GM21526 (cell line): ENCODE measurements around the gene CACNA1A.
"Not testable (repeated sequence)": the region's sequence is repeated elsewhere in the genome, so short reads cannot be mapped to it uniquely, and the experiment has no call there.

Experiments used
- ATAC-seq: cut with Tn5 transposase; IDR thresholded peaks from one replicate; pipeline ENCODE4 v1.9.1; 2021; ENCODE audit warnings: moderate library complexity; ENCODE audit not compliant: unreplicated experiment, low FRiP score

Gene CACNA1A

GRCh38 chr19:13209484-13210338 lies 296.6 kb downstream of the CACNA1A start:
- no peak for ATAC-seq

DNA sequence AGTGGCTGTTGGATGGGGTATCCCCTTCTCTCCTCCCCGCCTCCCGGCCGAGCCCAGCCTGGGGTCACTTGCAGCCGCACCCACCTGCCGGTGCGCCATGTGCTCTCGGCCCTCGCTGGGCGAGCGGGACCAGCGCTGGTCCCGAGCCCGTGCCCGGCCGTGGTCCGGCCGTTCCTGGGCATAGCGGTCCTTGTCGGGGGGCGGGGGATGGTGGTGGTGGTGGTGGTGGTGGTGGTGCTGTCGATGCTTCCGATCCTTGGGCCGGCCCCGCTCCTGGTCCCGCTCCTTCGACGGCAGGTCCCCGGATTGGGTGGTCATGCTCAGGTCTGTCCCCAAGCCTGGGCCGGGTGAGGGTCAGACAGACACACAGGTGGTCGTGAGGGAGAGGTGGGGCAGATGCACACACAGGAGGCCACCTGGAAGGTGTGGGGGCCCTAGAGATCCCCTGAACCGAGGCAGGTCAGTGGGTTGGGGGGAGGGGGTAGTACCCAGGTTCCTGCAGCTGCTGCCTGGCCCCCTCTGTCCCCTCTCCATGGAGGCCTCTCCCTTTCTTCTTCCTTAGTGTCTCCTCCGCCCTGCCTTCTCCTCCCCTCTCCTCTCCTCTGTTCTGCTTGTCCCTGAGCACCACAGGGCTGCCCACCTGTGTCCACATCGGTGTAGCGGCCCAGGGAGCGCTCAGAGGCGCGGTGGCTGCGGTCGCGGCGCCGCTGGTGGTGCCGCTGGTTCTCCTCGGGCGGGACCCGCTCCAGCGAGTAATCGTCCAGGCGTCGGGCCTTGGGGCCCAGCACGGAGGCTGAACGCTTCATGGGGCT lies 297.4 kb downstream of the CACNA1A start:
- no peak for ATAC-seq

DNA sequence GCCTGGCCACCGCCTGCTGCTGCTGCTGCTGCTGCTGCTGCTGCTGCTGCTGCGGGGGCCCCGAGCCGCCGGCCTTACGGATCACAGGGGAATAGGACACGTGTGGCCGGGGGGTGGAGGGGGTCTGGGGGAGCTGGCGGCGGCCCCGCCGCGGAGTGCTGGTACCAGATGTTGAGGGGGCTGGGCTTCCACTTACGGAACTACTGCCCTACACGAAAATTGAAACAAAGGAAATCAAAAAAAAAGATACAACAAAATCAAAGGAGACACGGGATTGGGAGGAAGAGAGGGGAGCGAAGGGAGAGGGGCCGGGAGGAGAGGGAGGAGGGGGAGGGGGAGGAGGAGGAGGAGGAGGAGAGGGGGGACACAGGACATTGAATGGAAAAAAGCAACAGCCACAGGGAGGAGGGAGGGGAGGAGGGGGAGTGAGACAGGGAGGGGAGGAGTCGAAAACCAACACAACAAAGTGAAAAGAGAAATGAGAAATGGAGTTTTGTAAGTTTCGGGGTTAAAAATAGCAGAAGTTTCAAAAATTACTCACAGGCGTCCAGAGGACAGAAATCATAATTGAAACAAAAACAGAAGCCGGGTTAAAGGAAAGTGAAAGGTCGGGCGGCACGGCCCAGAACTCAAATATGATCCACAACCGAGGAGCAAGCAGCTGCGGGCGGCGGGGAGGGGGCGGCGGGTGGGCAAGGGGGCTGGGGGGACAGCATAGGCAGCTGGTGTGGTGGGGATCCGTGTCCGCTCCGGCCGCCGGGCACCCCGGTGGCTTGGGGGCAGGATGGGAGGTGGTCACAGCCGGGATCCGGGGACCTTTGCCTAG lies 298.2 kb downstream of the CACNA1A start:
- peak; percentile 42 for ATAC-seq

DNA sequence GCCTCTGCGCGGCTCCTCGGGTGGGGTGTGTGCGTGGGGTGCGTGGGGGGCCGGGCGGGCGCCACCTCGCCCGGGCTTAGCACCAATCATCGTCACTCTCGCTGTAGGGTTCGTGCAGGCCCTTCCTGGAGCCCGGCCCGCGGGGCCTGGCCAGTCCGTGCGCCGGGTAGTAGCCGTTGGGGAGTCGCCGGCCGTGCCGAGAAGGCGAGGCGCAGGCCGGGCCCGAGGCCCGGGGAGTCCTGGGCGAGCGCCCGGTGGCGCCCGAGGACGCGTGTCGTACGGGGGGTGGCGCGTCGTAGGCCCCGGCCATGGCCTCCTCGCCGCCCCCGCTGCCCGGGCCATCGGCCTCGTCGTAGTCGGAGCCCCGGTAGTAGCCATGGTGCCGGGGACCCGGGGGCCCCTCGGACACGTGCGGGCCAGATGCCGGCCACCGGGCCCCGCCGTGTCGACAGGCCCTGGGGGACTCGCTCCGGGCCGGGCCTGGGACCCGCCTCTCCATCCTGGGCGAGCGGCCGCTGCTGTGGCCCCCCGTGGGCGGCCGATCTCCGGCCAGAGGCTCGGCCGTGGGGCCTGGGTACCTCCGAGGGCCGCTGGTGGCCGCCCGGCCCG lies 298.9 kb downstream of the CACNA1A start:
- ATAC-seq, result no peak

DNA sequence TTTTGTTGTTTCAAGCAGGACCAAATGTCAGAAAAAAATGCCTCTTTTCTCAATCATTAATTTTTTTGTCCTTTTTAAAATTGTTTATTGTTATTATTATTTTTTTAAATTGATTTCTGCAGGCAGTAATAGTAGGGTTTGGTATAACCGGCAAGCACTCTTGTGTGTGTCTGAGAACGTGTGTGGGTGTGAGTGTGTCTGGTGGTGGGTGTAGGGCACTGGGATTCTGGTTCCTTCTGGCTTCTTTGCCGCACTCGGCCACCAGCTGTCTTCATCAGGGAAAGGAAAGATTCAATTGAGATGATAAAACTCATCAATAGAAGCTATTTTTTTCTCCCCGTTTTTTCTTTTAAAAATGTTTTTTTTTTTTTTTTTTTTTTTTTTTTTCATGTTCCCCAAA lies 299.7 kb downstream of the CACNA1A start:
- no peak for ATAC-seq

- not testable (repeated sequence) for ATAC-seq
Measured at GRCh38 chr19:13202112-13202511, 304.2 kb downstream of the CACNA1A start.

DNA sequence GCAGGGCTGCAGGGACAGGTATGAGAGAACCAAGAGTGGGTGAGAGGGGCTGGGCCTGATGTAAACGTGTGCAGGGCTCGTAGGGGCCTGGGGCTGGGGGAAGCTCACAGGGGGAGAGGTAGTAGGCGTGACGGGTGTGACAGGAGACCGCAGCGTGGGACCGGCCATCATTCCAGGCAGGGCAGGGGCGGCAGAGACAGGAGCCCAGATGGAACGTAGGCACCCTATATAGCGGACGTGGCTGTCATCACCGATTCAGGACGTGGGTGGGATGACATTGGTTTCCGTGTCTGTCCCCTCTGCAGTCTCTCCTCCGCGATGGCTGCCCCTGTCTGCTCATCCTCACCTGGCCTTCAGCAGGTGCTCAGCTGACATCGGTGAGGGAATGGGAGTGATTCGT lies 307.6 kb downstream of the CACNA1A start:
- ATAC-seq, result no peak

GRCh38 chr19:13195678-13196077 lies 310.6 kb downstream of the CACNA1A start:
- ATAC-seq, result no peak

DNA sequence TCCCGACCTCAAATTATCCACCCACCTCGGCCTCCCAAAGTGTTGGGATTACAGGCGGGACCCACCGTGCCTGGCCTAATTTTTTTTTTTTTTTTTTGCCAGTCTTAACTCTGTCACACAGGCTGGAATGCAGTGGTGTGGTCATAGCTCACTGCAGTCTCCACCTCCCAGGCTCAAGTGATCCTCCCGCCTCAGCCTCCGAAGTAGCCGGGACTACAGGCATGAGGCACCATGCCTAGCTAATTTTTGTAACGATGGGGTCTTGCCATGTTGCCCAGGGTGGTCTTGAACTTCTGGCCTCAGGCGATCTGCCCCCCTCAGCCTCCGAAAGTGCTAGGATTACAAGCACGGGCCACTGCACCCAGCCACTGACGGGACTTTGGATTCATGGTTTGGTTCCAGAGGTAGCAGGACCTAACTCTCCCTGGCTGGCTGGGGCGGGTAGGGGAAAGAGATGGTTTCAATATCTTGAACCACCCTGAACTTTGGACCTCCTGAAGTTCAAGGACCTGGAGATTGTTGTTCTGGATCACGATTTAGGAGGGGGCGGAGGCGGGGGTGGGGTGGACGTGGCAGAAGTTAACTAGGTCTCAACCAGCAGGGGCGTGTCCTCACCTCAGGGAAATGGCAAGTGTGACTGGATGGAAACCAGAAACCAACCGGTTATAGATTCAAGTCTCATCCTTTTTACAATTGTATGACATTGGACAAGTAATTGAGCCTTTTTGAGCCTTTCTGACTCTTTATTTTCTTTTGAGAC lies 315.3 kb downstream of the CACNA1A start:
- no peak for ATAC-seq

DNA sequence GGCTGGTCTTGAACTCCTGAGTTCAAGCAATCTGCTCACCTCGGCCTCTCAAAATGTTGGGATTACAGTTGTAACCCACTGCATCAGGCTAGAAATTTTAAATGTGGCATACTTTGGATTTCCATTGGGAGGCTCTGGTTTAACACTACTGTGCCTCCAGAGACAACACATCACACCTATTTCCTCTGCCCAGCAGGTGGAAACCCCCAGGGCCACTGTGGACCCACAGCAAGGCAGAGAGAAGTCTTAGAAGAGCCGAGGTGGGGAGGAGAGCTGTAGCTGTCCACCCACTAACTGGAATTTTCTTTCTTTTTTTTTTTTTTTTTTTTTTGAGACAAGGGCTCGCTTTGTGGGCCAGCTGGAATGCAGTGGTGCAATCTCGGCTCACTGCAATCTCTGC lies 316.7 kb downstream of the CACNA1A start:
- ATAC-seq, result no peak

GRCh38 chr19:13187419-13187818 lies 318.9 kb downstream of the CACNA1A start:
- ATAC-seq, result no peak

DNA sequence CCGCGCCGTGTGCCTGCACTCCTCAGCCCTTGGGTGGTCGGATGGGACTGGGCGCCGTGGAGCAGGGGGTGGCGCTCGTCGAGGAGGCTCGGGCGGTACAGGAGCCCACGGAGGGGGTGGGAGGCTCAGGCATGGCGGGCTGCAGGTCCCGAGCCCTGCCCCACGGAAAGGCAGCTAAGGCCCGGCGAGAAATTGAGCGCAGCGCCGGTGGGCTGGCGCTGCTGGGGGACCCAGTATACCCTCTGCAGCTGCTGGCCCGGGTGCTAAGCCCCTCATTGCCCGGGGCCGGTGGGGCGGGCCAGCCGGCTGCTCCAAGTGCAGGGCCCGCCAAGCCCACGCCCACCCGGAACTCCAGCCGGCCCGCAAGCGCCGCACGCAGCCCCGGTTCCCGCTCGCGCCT lies 319.6 kb downstream of the CACNA1A start:
- not testable (repeated sequence) for ATAC-seq

DNA sequence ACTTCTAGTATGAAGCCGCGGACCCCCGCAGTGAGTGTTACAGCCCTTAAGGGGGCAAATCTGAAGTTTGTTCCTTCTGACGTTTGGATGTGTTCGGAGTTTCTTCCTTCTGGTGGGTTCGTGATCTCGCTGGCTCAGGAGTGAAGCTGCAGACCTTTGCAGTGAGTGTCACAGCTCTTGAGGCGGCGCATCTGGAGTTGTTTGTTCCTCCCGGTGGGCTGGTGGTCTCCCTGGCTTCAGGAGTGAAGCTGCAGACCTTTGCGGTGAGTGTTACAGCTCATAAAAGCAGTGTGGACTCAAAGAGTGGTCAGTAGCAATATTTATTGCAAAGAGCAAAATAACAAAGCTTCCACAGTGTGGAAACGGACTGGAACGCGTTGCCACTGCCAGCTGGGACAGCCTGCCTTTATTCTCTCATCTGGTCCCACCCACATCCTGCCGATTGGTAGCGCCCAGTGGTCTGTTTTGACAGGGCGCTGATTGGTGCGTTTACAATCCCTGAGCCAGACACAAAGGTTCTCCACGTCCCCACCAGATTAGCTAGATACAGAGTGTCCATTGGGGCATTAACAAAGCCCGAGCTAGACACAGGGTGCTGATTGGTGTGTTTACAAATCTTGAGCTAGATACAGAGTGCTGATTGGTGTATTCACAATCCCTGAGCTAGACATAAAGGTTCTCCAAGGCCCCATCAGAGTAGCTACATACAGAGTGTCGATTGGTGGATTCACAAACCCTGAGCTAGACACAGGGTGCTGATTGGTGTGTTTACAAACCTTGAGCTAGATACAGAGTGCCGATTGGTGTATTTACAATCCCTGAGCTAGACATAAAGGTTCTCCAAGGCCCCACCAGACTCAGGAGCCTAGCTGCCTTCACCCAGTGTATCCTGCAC lies 320.3 kb downstream of the CACNA1A start:
- not testable (repeated sequence) for ATAC-seq

DNA sequence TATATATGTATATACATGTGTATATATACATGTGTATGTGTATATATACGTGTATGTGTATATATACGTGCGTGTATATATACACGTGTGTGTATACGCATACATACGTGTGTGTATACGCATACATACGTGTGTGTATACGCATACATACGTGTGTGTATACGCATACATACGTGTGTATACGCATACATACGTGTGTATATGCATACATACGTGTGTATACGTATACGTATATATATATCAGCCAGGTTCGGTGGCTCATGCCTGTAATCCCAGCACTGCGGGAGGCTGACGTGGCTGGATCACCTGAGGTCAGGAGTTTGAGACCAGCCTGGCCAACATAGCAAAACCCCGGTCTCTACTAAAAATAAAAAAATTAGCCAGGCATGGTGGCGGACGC lies 321.4 kb downstream of the CACNA1A start:
- ATAC-seq, result not testable (repeated sequence)

GRCh38 chr19:13181747-13182388 lies 324.4 kb downstream of the CACNA1A start:
- no peak for ATAC-seq

DNA sequence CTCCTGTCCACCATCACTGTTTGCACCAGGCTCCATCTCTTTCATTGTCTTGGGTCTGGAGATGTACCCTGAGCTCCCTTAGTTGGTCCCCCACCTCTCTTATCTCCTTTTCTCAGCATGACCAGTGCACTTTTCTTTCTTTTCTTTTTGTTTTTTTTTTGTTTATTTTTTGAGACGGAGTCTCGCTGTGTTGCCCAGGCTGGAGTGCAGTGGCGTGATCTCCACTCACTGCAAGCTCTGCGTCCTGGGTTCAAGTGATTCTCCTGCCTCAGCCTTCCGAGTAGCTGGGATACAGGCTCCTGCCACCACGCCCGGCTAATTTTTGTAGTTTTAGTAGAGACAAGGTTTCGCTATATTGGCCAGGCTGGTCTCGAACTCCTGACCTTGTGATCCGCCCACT lies 328.0 kb downstream of the CACNA1A start:
- not testable (repeated sequence) for ATAC-seq

- ATAC-seq, result not testable (repeated sequence)
Measured at GRCh38 chr19:13177584-13177983, 328.7 kb downstream of the CACNA1A start.

GRCh38 chr19:13176345-13176744 lies 329.9 kb downstream of the CACNA1A start:
- ATAC-seq, result no peak
